HepG2 (cell line): ENCODE results near the gene MRPS7. TPM values are rescaled to one million over a fixed set of nuclear protein-coding genes. Genes with fewer than 3 reads are reported as not detected.

Experiments used
- ADNP ChIP-seq: sonication (generic); formaldehyde crosslinking; IDR thresholded peaks from 2 replicates; pipeline ENCODE4 v1.4.0; 2020; ENCODE audit warnings: missing genetic modification reagents
- ATF2 ChIP-seq: sonication (generic); formaldehyde crosslinking; IDR thresholded peaks from 2 replicates; pipeline ENCODE4 v1.4.0; 2020; ENCODE audit warnings: missing genetic modification reagents
- ATM ChIP-seq: fragments of 450-650 bp; IDR thresholded peaks from 2 replicates; pipeline ENCODE4 v1.7.1; 2017; ENCODE audit warnings: mild to moderate bottlenecking, borderline replicate concordance
- ISL2 ChIP-seq: sonication (generic); formaldehyde crosslinking; IDR thresholded peaks from 2 replicates; pipeline ENCODE4 v1.5.0; 2020; ENCODE audit warnings: missing genetic modification reagents
- KAT2B ChIP-seq: fragments of 150-350 bp; IDR thresholded peaks from 2 replicates; pipeline ENCODE4 v1.6.1; 2014; ENCODE audit warnings: low read depth, low read length, borderline replicate concordance
- KDM5A ChIP-seq: fragments of 200-600 bp; sonication (generic); IDR thresholded peaks from 2 replicates; pipeline ENCODE4 v1.7.0; 2018; ENCODE audit warnings: antibody characterized with exemption, mild to moderate bottlenecking, low read length, borderline replicate concordance
- MXD4 ChIP-seq: IDR thresholded peaks from 2 replicates; pipeline ENCODE4 v1.6.1; 2016; ENCODE audit warnings: mild to moderate bottlenecking, missing biosample characterization, missing genetic modification reagents
- PAXIP1 ChIP-seq: sonication (generic); formaldehyde crosslinking; conservative IDR thresholded peaks from 2 replicates; pipeline ENCODE4 v1.4.0; 2020; ENCODE audit warnings: mild to moderate bottlenecking, missing genetic modification reagents, moderate library complexity
- PBX3 ChIP-seq: sonication (generic); formaldehyde crosslinking; IDR thresholded peaks from 2 replicates; pipeline ENCODE4 v1.8.1; 2023; ENCODE audit warnings: missing genetic modification reagents, inconsistent platforms, borderline replicate concordance
- SUZ12 ChIP-seq: fragments of 150-350 bp; IDR thresholded peaks from 2 replicates; pipeline ENCODE4 v1.6.1; 2014; ENCODE audit warnings: low read depth, low read length
- TARDBP ChIP-seq: sonication (generic); formaldehyde crosslinking; IDR thresholded peaks from 2 replicates; pipeline ENCODE4 v1.8.0; 2022; ENCODE audit warnings: mild to moderate bottlenecking, missing genetic modification reagents
- TBX3 ChIP-seq: fragments of 450-650 bp; IDR thresholded peaks from 2 replicates; pipeline ENCODE4 v1.6.1; 2017; ENCODE audit warnings: antibody characterized with exemption, mild to moderate bottlenecking, inconsistent platforms, borderline replicate concordance
- TFDP1 ChIP-seq: IDR thresholded peaks from 2 replicates; pipeline ENCODE4 v1.6.1; 2016; ENCODE audit warnings: missing compliant biosample characterization, missing genetic modification reagents, borderline replicate concordance
- ZBTB7B ChIP-seq: sonication (generic); formaldehyde crosslinking; IDR thresholded peaks from 2 replicates; pipeline ENCODE4 v1.4.0; 2020; ENCODE audit warnings: missing genetic modification reagents
- ZNF260 ChIP-seq: sonication (generic); formaldehyde crosslinking; IDR thresholded peaks from 2 replicates; pipeline ENCODE4 v1.4.0; 2020; ENCODE audit warnings: missing genetic modification reagents, low read depth, mild to moderate bottlenecking, borderline replicate concordance
- ZNF414 ChIP-seq: sonication (generic); formaldehyde crosslinking; IDR thresholded peaks from 2 replicates; pipeline ENCODE4 v1.5.0; 2020; ENCODE audit warnings: missing genetic modification reagents
- ZSCAN20 ChIP-seq: sonication (generic); formaldehyde crosslinking; IDR thresholded peaks from 2 replicates; pipeline ENCODE4 v1.4.0; 2020; ENCODE audit warnings: missing genetic modification reagents, mild to moderate bottlenecking, borderline replicate concordance
- ZSCAN31 ChIP-seq: sonication (generic); formaldehyde crosslinking; IDR thresholded peaks from 2 replicates; pipeline ENCODE4 v1.5.0; 2020; ENCODE audit warnings: low read depth, mild to moderate bottlenecking, missing genetic modification reagents
- polyA plus RNA-seq, 8 experiments: library from polyadenylated mRNA; depleted of rRNA in 3 of 8; stranded (reverse) in 7 of 8; unstranded in 1 of 8; fragments of >200 nt; fragmentation: Illumina TruSeq in 4 of 8; extraction: Trizol in 4 of 8; gene quantifications; 2 replicates each; pipeline versions ENCODE4 v1.2.1 to v1.2.3, GENCODE V29; 2011 to 2016; ENCODE audit warnings: low read depth in 4 of 8, missing spikeins in 1 of 8, mixed read lengths in 1 of 8; ENCODE audit not compliant: insufficient read depth in 1 of 8
- total RNA-seq, 5 experiments: library from RNA; depleted of rRNA; stranded (reverse); fragments of >200 nt; fragmentation: Illumina TruSeq; extraction: Trizol; gene quantifications; 2 replicates each; pipeline ENCODE4 v1.2.3, GENCODE V29; 2016; ENCODE audit warnings: low read depth in 1 of 5

Gene MRPS7
- total and polyA plus RNA-seq, 2 of the 13 experiments (the other 11 are each of a cell fraction or from before 2014, with no cell fraction given): 97.0 to 162 TPM

- TF ChIP-seq TFDP1 (CRISPR knock-in tag) (peak; percentile 25; the same call in 1 of the 2 replicates), MXD4 (CRISPR knock-in tag) (peak; percentile 54; the same call in 1 of the 2 replicates), SUZ12 (no peak), TARDBP (CRISPR knock-in tag) (peak; percentile 89; the same call in 1 of the 2 replicates), ZNF414 (peak; percentile 79; the same call in 1 of the 2 replicates), ZNF260 (CRISPR knock-in tag) (no peak), ISL2 (CRISPR knock-in tag) (peak; percentile 93), ZSCAN31 (peak; percentile 62; the same call in 1 of the 2 replicates), PAXIP1 (CRISPR knock-in tag) (peak; percentile 99), ATF2 (CRISPR knock-in tag) (peak; percentile 76; the same call in 1 of the 2 replicates), ATM (no peak), TBX3 (no peak), ZSCAN20 (0 out of 2 replicates have a peak, but pooled peaks have one; percentile 61), ADNP (no peak), PBX3 (CRISPR knock-in tag) (no peak), KAT2B (no peak), ZBTB7B (peak; percentile 61; the same call in 1 of the 2 replicates), KDM5A (no peak)
Observed at GRCh38 chr17:75295201-75296158, 33.8 kb downstream of the MRPS7 start (continued).
